Natural killer cell (primary cell): ENCODE data around the gene RBM46. TPM values are rescaled to one million over a fixed set of nuclear protein-coding genes. Genes with fewer than 3 reads are reported as not detected.
"Not testable (repeated sequence)": the region's sequence is repeated elsewhere in the genome, so short reads cannot be mapped to it uniquely, and the experiment has no call there.

ENCODE experiments used
- ATAC-seq, 3 donors: fragments of 150-1000 bp in 2 of 3; fragments of 200-7000 bp in 1 of 3; cut with Tn5 transposase; 1 replicate in 1 of 3; 2 replicates in 2 of 3; pipeline ENCODE4 v1.10.0; 2021; ENCODE audit warnings: mild to moderate bottlenecking in 2 of 3, moderate library complexity in 2 of 3
- DNase-seq, 2 donors: peaks; one replicate each; pipeline versions ENCODE4 v3.0.0 to v3.0.0-alpha.2; 2013 to 2021; ENCODE audit warnings: mixed read lengths in 1 of 2
- H3K27ac ChIP-seq: one replicate; pipeline ENCODE4 v1.5.1; 2013; ENCODE audit warnings: mild to moderate bottlenecking, low read length
- H3K27me3 ChIP-seq: one replicate; pipeline ENCODE4 v1.6.1; 2013; ENCODE audit warnings: low read length; ENCODE audit not compliant: control insufficient read depth, insufficient read depth
- H3K36me3 ChIP-seq: one replicate; pipeline ENCODE4 v1.6.1; 2013; ENCODE audit warnings: low read length; ENCODE audit not compliant: control insufficient read depth, insufficient read depth
- H3K4me1 ChIP-seq: one replicate; pipeline ENCODE4 v1.6.1; 2013; ENCODE audit warnings: low read length; ENCODE audit not compliant: control insufficient read depth, insufficient read depth
- H3K4me3 ChIP-seq: one replicate; pipeline ENCODE4 v1.5.1; 2013; ENCODE audit warnings: low read length
- H3K9me3 ChIP-seq: one replicate; pipeline ENCODE4 v1.6.1; 2013; ENCODE audit warnings: low read length; ENCODE audit not compliant: control insufficient read depth, insufficient read depth
- H3K27ac Mint-ChIP-seq, 2 donors: one replicate each; pipeline ENCODE4 v1.8.0; 2022; ENCODE audit warnings: mild to moderate bottlenecking in 2 of 2, mixed read lengths in 2 of 2, moderate library complexity in 1 of 2
- H3K27me3 Mint-ChIP-seq, 2 donors: one replicate each; pipeline ENCODE4 v1.8.0; 2022; ENCODE audit warnings: low read depth in 2 of 2, mixed read lengths in 2 of 2
- H3K36me3 Mint-ChIP-seq: one replicate; pipeline ENCODE4 v1.8.0; 2022; ENCODE audit warnings: mixed read lengths
- H3K4me1 Mint-ChIP-seq, 2 donors: one replicate each; pipeline ENCODE4 v1.8.0; 2022; ENCODE audit warnings: mixed read lengths in 2 of 2
- H3K4me3 Mint-ChIP-seq: one replicate; pipeline ENCODE4 v1.8.0; 2022; ENCODE audit warnings: mild to moderate bottlenecking, moderate library complexity, mixed read lengths
- H3K9me3 Mint-ChIP-seq, 2 donors: one replicate each; pipeline ENCODE4 v1.8.0; 2022; ENCODE audit warnings: mixed read lengths in 2 of 2
- WGBS: methylation state at CpG from one replicate; pipeline ENCODE4 v1.1.7; 2013; ENCODE audit warnings: missing lambda C conversion rate; ENCODE audit not compliant: insufficient coverage; 5-methylcytosine and 5-hydroxymethylcytosine counted together
- intact Hi-C: fragments of 100-400 bp; cut with micrococcal nuclease; formaldehyde crosslinking; loops from one replicate; pipeline ENCODE4 v1.14.2; 2022
- total RNA-seq, 4 donors: library from RNA; stranded (reverse); fragments of 120-200 nt in 1 of 4; gene quantifications; one replicate each; pipeline versions ENCODE4 v1.2.3 to v1.2.4, GENCODE V29; 2013 to 2022
- TF ChIP-seq, protein P1 (sequence below): fragments of 200-600 bp; IDR thresholded peaks from one replicate; pipeline ENCODE4 v1.8.0; 2022; ENCODE audit warnings: antibody characterized with exemption

RBM46 gene
- total RNA-seq, 3 donors from 2014 or later (not counting 1 experiment from before 2014, with no cell fraction given): not detected

DNA sequence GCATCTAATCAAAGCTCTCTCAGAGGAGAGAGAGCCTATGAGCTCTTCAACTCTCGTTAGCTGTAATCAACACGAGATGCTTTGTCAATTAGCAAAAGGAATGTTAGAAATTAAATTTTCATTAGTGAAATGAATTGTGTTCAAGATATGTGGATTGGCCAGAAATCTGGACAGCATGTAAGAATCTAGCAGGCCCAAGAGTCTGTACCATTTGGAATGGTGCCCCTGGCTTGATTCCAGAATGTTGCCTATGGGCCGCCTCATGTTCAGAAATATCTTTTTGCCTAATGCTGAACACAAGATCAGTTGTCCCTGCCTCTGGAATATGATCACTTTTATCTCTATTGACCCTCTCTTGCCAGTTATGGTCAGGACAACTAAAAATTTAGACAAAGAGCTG, 88.2 kb downstream of the RBM46 start:
- H3K36me3 ChIP-seq: no peaks in the 10 kb centered on the region
- H3K27me3 Mint-ChIP-seq: no peaks in the 10 kb centered on the region
- H3K4me3 Mint-ChIP-seq: no peak overlapping the region
- intact Hi-C loops: no loop called here
- no peak overlapping the region for H3K4me3 ChIP-seq
- 87% methylated on average over 3 of the region's 3 CpGs for WGBS
- no peaks in the 10 kb centered on the region for H3K27me3 ChIP-seq
- no peak for DNase-seq
- peaks cover 3% of the 10 kb centered on the region in 2 donors for H3K9me3 Mint-ChIP-seq
- H3K27ac ChIP-seq: no peak overlapping the region
- H3K27ac Mint-ChIP-seq: no peak overlapping the region
- H3K9me3 ChIP-seq: peaks cover 13% of the 10 kb centered on the region
- H3K4me1 ChIP-seq: no peaks in the 10 kb centered on the region
- ATAC-seq: no peak
- TF ChIP-seq, protein P1, sequence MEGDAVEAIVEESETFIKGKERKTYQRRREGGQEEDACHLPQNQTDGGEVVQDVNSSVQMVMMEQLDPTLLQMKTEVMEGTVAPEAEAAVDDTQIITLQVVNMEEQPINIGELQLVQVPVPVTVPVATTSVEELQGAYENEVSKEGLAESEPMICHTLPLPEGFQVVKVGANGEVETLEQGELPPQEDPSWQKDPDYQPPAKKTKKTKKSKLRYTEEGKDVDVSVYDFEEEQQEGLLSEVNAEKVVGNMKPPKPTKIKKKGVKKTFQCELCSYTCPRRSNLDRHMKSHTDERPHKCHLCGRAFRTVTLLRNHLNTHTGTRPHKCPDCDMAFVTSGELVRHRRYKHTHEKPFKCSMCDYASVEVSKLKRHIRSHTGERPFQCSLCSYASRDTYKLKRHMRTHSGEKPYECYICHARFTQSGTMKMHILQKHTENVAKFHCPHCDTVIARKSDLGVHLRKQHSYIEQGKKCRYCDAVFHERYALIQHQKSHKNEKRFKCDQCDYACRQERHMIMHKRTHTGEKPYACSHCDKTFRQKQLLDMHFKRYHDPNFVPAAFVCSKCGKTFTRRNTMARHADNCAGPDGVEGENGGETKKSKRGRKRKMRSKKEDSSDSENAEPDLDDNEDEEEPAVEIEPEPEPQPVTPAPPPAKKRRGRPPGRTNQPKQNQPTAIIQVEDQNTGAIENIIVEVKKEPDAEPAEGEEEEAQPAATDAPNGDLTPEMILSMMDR: no peak
- no peaks in the 10 kb centered on the region for H3K4me1 Mint-ChIP-seq
- H3K36me3 Mint-ChIP-seq: no peaks in the 10 kb centered on the region

DNA sequence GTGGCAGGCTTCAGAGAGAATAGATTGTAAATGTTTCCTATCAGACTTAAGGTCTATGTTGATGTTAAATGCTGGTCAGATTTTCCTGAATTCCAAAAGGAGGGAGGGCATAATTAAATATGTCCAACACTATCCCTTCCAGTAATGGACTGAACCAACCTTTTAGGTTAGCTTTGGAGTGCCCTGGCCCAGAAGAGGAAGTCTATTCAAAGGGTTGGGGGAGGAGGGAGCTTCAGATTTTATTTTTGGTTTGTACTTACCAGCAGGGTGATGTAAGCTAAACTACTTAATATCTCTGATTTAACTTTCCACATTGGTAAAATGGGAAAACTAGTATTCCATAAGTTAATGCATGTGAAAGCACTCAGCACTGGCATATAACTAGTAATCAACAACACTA, 91.1 kb downstream of the RBM46 start:
- Mint-ChIP-seq H3K4me3 (no peak overlapping the region), H3K9me3 (peaks cover 2 to 5% of the 10 kb centered on the region in 2 donors), H3K36me3 (no peaks in the 10 kb centered on the region), H3K27ac (no peak overlapping the region), H3K4me1 (no peaks in the 10 kb centered on the region), H3K27me3 (no peaks in the 10 kb centered on the region)
- intact Hi-C loops: no loop called here
- Histone ChIP-seq H3K4me3 (no peak overlapping the region), H3K4me1 (no peaks in the 10 kb centered on the region), H3K27me3 (no peaks in the 10 kb centered on the region), H3K27ac (no peak overlapping the region), H3K9me3 (peaks cover 14% of the 10 kb centered on the region), H3K36me3 (no peaks in the 10 kb centered on the region)
- TF ChIP-seq, protein P1: no peak
- DNase-seq (no peak), ATAC-seq (no peak)

DNA sequence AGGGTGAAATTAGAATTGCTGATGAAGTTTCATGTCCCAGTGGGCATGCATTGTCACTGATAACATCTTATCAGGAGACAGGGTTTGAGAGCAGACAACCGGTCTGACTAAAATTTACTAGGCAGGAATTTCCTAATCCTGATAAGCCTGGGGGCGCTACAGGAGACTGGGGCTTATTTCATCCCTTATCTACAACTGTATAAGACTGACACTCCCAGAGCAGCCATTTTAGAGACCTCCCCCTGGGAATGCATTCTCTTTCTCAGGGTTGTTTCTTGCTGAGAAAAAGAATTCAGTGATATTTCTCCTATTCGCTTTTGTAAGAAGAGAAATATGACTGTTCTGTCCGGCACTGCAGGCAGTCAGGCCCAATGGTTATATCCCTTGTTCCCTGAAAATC, 93.0 kb downstream of the RBM46 start:
- H3K4me3 ChIP-seq, H3K36me3 ChIP-seq, H3K4me1 Mint-ChIP-seq, H3K27ac ChIP-seq, H3K4me1 ChIP-seq, ATAC-seq, intact Hi-C loops, H3K27me3 ChIP-seq, H3K27ac Mint-ChIP-seq, H3K36me3 Mint-ChIP-seq, H3K27me3 Mint-ChIP-seq, H3K4me3 Mint-ChIP-seq, DNase-seq: not testable (repeated sequence)
- 80% methylated on average over 1 of the region's 4 CpGs for WGBS
- peaks cover 8 to 11% of the 10 kb centered on the region in 2 donors for H3K9me3 Mint-ChIP-seq
- H3K9me3 ChIP-seq: peaks cover 14% of the 10 kb centered on the region

DNA sequence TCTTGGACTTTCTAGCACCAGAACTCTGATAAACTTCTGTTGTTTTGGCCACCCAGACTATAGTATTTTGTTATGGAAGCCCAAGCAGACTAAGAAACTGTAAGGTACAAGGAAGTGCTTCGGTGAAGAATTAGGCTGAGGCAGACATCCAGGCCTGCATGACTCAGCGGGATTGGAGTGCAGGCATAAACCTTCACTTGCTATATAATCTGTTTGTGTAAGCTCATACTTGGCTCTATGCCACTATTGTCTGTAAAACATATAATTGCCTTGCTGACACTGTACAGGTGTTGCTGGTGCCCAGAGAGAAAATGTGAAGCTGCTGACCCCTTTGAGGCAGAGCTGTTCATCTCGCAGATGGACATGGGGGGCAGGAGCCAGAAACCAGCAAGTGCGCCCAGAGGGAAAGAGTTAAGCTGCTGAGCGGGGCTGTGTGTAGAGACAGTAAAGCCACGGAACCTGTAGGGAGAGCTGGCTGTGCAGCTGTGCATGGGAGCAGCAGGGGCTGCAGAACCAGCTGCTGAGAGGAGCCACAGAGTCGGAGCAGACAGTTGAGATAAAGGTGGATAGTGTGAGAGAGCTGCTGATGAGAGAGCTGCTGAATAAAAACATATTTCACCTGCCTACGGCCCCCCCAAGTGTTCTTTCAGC, 96.2 kb downstream of the RBM46 start:
- DNase-seq (no peak), ATAC-seq (no peak)
- Mint-ChIP-seq H3K4me1 (no peaks in the 10 kb centered on the region), H3K9me3 (peaks cover 16 to 20% of the 10 kb centered on the region in 2 donors), H3K4me3 (no peak overlapping the region), H3K27me3 (no peaks in the 10 kb centered on the region), H3K36me3 (no peaks in the 10 kb centered on the region), H3K27ac (no peak overlapping the region)
- 52% methylated on average over 7 of the region's 8 CpGs for WGBS
- intact Hi-C loops: no loop called here
- Histone ChIP-seq H3K27me3 (no peaks in the 10 kb centered on the region), H3K4me1 (no peaks in the 10 kb centered on the region), H3K36me3 (no peaks in the 10 kb centered on the region), H3K27ac (no peak overlapping the region), H3K4me3 (no peak overlapping the region), H3K9me3 (peaks cover 14% of the 10 kb centered on the region)
- TF ChIP-seq, protein P1: no peak

Other genes with a start within 250 kb of the RBM46 start
- 10 to 100 TPM; 46.1 to 62.3 (median 54.6) TPM for gene PLRG1, start 230.9 kb upstream of the RBM46 start, total RNA-seq
- not detected for gene FGB, start 218.3 kb upstream of the RBM46 start, total RNA-seq
- not detected for gene FGA, start 190.5 kb upstream of the RBM46 start, total RNA-seq
- not detected for gene FGG, start 168.6 kb upstream of the RBM46 start, total RNA-seq
- not detected for gene LRAT, start 37.3 kb upstream of the RBM46 start, total RNA-seq